NCI-H1436 (cell line): Measurements from ENCODE around the gene PACRGL.
A peak's percentile ranks its signal among the peaks of the same experiment; 100 is the strongest.
"Not testable (repeated sequence)": the region's sequence is repeated elsewhere in the genome, so short reads cannot be mapped to it uniquely, and the experiment has no call there.

Experiments
- DNase-seq: peaks from one replicate; lab custom pipeline; 2025; lab: John Stamatoyannopoulos, UW

PACRGL gene

GRCh38 chr4:20723463-20723862 is 23.2 kb downstream of the PACRGL start:
- no peak for DNase-seq

GRCh38 chr4:20724915-20725314 is 24.7 kb downstream of the PACRGL start:
- no peak for DNase-seq

- DNase-seq: no peak
Measured at GRCh38 chr4:20735931-20736330, 35.7 kb downstream of the PACRGL start.

GRCh38 chr4:20746000-20746399 is 45.7 kb downstream of the PACRGL start:
- DNase-seq: not testable (repeated sequence)

GRCh38 chr4:20752641-20753040 is 52.4 kb downstream of the PACRGL start:
- DNase-seq: no peak

GRCh38 chr4:20754036-20754435 is 53.8 kb downstream of the PACRGL start:
- DNase-seq: no peak

- DNase-seq: no peak
Measured at GRCh38 chr4:20760053-20760452, 59.8 kb downstream of the PACRGL start.

GRCh38 chr4:20761382-20761781 is 61.1 kb downstream of the PACRGL start:
- no peak for DNase-seq

- no peak for DNase-seq
Measured at GRCh38 chr4:20761826-20762225, 61.6 kb downstream of the PACRGL start.

GRCh38 chr4:20764366-20764992 is 64.2 kb downstream of the PACRGL start:
- no peak for DNase-seq

- DNase-seq: peak; percentile 1
Measured at GRCh38 chr4:20773144-20773997, 73.1 kb downstream of the PACRGL start.

GRCh38 chr4:20778896-20779295 is 78.6 kb downstream of the PACRGL start:
- DNase-seq: no peak

GRCh38 chr4:20783134-20783533 is 82.9 kb downstream of the PACRGL start:
- not testable (repeated sequence) for DNase-seq

GRCh38 chr4:20787940-20788665 is 87.8 kb downstream of the PACRGL start:
- no peak for DNase-seq
